ENCODE measurements around the gene C1orf21.
"Not testable (repeated sequence)": the region's sequence is repeated elsewhere in the genome, so short reads cannot be mapped to it uniquely, and the experiment has no call there.

The C1orf21 gene

GRCh38 chr1:184608990-184609389 is 222.2 kb downstream of the C1orf21 start:
- DNase-seq = no peak

GRCh38 chr1:184610876-184611595 is 224.2 kb downstream of the C1orf21 start:
- no peak for DNase-seq

- not testable (repeated sequence) for DNase-seq
Observed at GRCh38 chr1:184612229-184612628, 225.4 kb downstream of the C1orf21 start.

GRCh38 chr1:184614667-184615066 is 227.8 kb downstream of the C1orf21 start:
- DNase-seq = no peak

- no peak for DNase-seq
Observed at GRCh38 chr1:184615301-184615700, 228.5 kb downstream of the C1orf21 start.

DNA sequence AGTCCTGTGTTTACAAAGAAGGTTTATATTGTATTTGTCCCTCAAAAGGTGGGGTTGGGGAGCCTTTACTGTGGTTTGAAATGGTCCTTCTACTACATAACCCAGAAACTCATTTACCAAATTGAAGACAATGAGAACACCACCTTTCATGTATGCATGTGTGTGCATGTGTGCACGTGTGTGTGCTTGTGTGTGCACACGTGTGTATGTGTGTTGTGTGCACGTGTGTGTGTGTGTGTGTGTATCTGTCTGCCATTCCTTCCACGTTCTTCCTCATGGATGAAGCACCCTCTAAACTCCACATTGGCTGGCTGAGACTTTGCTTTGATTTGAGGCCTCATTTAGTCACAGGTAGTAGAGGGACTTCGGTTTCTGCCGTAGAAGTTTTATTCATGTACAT is 229.7 kb downstream of the C1orf21 start:
- DNase-seq = no peak

- no peak for DNase-seq
Observed at GRCh38 chr1:184617433-184618029, 230.7 kb downstream of the C1orf21 start.

- DNase-seq = no peak
Observed at GRCh38 chr1:184618851-184619250, 232.0 kb downstream of the C1orf21 start.

DNA sequence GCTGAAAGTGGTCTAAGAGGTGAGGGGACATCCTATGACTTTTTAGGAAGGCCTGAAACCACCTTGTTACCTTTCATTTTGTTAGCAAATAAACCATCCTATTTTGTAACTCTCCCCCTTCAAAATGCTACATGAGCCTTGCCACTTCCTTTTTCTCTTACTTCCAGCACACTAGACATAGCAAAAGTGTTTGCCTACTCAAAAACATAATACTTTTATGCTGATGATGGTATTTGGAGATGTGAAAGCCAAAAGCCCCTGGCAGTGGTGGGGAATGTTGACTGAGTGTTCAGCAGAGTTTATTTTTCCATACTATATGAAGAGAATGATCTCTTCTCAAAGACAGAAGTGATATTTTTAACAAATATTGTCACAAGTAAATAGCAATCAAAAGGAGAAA is 233.6 kb downstream of the C1orf21 start:
- no peak for DNase-seq

GRCh38 chr1:184621260-184621659 is 234.4 kb downstream of the C1orf21 start:
- no peak for DNase-seq

DNA sequence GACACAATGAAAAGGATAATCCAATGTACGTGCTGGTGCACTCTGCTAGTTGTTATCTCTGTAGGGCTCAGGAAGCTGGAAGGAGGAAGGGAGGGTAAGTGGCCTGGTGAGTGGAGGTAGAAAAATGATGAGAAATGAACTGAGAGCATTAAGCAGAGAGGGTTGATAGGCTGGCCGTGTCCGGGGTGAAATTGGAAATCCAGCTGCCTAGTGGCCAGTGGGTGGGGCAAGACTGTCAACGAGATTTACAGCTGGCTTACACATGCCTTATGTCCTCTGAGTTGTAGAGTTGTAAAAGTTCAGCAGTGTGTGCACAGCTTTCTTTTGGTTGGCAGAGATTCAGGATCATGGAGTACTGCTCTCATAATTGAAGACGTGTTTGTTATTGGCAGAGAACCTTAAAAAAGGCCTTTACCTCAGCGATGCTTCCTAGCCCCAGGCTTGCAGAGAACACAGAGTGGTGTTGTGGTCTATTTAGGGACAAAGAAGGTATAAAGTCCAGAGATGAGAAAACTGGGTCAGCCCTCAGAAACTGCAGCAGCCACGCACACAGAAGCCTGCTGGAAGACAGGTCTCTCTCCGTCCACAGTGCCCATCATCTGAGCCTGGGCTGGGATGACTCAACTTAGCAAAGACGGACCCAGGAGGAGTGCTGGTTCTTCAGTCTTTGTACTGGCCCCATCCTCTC is 235.5 kb downstream of the C1orf21 start:
- no peak for DNase-seq

- DNase-seq = no peak
Observed at GRCh38 chr1:184623404-184623803, 236.6 kb downstream of the C1orf21 start.

- no peak for DNase-seq
Observed at GRCh38 chr1:184624051-184624450, 237.2 kb downstream of the C1orf21 start.

GRCh38 chr1:184624626-184625025 is 237.8 kb downstream of the C1orf21 start:
- no peak for DNase-seq

GRCh38 chr1:184625271-184625670 is 238.4 kb downstream of the C1orf21 start:
- no peak for DNase-seq

DNA sequence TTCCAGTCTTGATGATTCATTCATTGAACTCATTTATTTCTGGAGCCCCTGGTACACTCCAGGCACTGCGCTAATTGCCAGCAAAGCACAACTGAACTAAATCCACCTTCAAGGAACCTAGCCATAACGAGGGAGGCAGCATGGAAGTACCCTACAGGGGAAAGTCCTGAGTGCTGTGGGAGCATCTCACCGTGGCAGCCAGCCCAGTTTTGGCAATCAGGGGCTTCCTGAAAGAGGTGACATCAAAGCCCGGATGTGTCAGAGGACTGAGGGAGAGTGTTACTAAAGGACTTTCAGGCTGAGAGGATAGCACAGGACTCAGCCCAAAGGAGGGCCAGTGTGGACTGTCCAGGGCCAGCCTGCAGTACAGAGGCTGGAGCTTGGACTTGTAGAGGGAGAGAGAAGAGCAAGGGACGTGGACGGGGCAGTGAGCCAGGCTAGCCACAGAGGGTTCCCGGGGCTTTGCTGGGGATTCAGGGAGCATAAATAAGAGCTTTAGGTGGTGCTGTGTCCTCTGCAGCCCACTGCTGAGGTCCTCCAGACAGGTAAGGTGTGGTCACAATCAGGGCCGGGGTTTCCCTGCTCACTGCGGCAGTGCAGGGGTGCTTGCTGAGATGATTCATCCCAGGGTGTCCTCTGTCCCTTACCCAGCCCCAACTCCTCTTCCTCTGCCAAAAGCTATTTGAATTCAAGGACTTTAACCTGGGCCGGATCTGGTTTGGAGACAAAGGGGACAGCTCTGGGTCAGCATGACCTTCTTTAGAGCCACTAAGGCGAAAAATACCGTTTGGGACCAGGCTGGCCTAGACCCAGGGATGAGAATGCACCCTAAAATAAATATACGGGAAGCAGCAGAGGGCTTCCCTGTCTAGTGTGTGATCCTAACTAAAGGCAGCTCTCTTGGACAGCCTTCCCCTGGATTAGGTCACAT is 239.5 kb downstream of the C1orf21 start:
- no peak for DNase-seq

GRCh38 chr1:184627007-184627341 is 240.1 kb downstream of the C1orf21 start:
- DNase-seq = no peak

GRCh38 chr1:184629266-184629665 is 242.4 kb downstream of the C1orf21 start:
- DNase-seq = no peak

DNA sequence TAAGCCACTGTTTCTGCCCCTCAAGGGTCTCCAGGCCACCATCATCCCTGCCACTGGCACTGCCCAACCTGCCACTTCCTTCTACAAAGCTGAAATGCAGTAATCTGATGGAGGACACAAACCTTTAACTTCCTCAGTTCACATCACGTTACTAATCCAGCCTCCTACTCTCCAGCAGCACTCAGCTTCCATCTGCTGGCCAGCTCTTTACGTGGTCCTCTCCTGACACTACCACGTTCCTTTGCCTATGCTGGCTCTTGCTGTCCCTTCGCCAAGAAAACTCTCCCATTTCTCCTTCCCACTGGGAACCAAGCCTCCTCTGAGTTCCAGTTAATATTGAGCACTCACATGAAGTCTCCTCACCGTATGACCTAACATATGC is 243.8 kb downstream of the C1orf21 start:
- no peak for DNase-seq

- no peak for DNase-seq
Observed at GRCh38 chr1:184632415-184633175, 245.8 kb downstream of the C1orf21 start.

- no peak for DNase-seq
Observed at GRCh38 chr1:184633785-184634184, 247.0 kb downstream of the C1orf21 start.

DNA sequence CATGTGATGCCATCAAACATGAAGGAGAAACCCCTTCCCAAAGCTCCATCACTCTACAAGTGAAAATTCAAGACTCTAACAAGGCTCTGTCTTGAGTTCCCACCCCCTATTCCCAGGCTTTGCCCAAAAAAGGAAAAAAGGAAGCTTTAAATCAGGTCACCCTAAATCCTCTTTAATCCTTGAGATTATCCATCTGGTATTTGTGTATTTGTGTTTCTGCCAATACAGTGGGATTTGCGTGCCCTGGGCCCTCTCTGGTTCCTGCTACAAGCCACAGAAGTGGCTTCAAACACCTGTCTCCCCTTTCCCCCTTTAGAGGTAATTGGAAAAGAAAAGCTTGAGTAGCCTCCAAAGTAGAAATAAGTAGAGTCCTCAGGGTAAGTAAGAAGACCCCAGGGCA is 247.5 kb downstream of the C1orf21 start:
- no peak for DNase-seq

Measured in stimulated activated naive CD4-positive, alpha-beta T cell treated with Interleukin-2 at 50 U/mL for 16 hours (primary cell).